Measurements from ENCODE around the gene RNF14. TPM values are rescaled to one million over a fixed set of nuclear protein-coding genes. Genes with fewer than 3 reads are reported as not detected.

RNF14 gene
- total RNA-seq, 1 experiment from 2014 or later, result 20.1 TPM

DNA sequence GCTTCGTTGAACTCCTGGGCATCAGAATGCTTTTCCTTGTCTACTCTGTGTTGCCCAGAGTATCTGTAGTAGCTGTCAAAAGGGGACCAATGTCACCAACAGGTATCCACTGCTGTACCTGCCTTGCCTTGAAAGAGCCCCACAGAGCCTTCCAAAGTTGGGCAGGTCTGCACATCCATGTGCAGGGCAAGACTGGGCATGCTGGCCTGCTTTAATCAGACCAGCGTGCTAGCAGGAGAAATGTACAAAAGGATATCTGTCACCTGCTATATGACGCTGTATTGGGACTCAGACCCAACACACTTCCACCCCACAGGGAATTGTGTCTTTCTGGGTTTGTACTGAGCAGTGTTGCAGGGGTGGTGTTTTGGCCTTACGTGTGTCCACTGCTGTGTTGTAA, 33.4 kb upstream of the RNF14 start:
- no peak for DNase-seq
- Histone ChIP-seq H2AFZ (ENCODE audit: low read length) (no peak overlapping the region), H2BK12ac (ENCODE audit: insufficient read length, low read depth, low read length) (no peak overlapping the region), H3K23me2 (ENCODE audit: insufficient read length, low read depth, low read length, poor library complexity, severe bottlenecking) (no peaks in the 10 kb centered on the region), H3K4me1 (ENCODE audit: insufficient read depth, low read length) (no peaks in the 10 kb centered on the region), H3T11ph (ENCODE audit: low read length) (no peak overlapping the region), H3K79me2 (ENCODE audit: insufficient read depth, low read length) (no peaks in the 10 kb centered on the region), H2BK15ac (ENCODE audit: low read depth, low read length) (no peak overlapping the region), H4K91ac (ENCODE audit: insufficient read length, low read depth, low read length) (no peak overlapping the region), H3K9me3 (ENCODE audit: control insufficient read depth, low read depth, low read length) (no peaks in the 10 kb centered on the region), H3K4ac (ENCODE audit: low read depth, low read length) (no peak overlapping the region), H4K5ac (ENCODE audit: insufficient read length, low read depth, low read length) (no peak overlapping the region), H3K9ac (ENCODE audit: extremely low read depth, insufficient read length, low read length) (no peak overlapping the region), H3K56ac (ENCODE audit: insufficient read length, low read depth, low read length) (no peak overlapping the region), H2AK5ac (ENCODE audit: insufficient read length, low read length) (no peak overlapping the region), H3K23ac (ENCODE audit: insufficient read length, low read depth, low read length) (no peak overlapping the region), H3K18ac (ENCODE audit: insufficient read length, low read depth, low read length) (no peak overlapping the region), H3K4me2 (ENCODE audit: insufficient read depth, insufficient read length, low read length) (no peak overlapping the region), H2BK120ac (ENCODE audit: low read depth, low read length, poor library complexity, severe bottlenecking) (no peak overlapping the region), H3K27me3 (ENCODE audit: insufficient read depth, low read length) (no peaks in the 10 kb centered on the region), H4K8ac (replicated peaks; ENCODE audit: insufficient read length, low read depth, low read length) (no peak overlapping the region), H3K79me1 (ENCODE audit: insufficient read depth, low read depth, low read length, poor library complexity, severe bottlenecking) (no peaks in the 10 kb centered on the region), H3K27ac (ENCODE audit: insufficient read length, low read depth, low read length) (no peak overlapping the region), H3K14ac (ENCODE audit: insufficient read depth, low read length) (no peak overlapping the region), H2BK5ac (ENCODE audit: insufficient read length, low read length) (no peak overlapping the region), H4K20me1 (ENCODE audit: control insufficient read depth, insufficient read depth, insufficient read length) (peaks cover 2% of the 10 kb centered on the region), H2BK20ac (ENCODE audit: low read depth, low read length, poor library complexity, severe bottlenecking) (no peak overlapping the region)
- TF ChIP-seq, protein P1, sequence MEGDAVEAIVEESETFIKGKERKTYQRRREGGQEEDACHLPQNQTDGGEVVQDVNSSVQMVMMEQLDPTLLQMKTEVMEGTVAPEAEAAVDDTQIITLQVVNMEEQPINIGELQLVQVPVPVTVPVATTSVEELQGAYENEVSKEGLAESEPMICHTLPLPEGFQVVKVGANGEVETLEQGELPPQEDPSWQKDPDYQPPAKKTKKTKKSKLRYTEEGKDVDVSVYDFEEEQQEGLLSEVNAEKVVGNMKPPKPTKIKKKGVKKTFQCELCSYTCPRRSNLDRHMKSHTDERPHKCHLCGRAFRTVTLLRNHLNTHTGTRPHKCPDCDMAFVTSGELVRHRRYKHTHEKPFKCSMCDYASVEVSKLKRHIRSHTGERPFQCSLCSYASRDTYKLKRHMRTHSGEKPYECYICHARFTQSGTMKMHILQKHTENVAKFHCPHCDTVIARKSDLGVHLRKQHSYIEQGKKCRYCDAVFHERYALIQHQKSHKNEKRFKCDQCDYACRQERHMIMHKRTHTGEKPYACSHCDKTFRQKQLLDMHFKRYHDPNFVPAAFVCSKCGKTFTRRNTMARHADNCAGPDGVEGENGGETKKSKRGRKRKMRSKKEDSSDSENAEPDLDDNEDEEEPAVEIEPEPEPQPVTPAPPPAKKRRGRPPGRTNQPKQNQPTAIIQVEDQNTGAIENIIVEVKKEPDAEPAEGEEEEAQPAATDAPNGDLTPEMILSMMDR (conservative IDR thresholded peaks at IDR 0.05), result no peak
- no peaks in the 10 kb centered on the region for H3K9me3 Mint-ChIP-seq
- H3K4me3 Mint-ChIP-seq, result no peak overlapping the region
- WGBS (ENCODE audit: extremely low coverage, insufficient read length, low lambda C conversion rate), result no CpG with 5 or more reads among the region's 4 CpGs
- H3K27ac Mint-ChIP-seq, result no peak overlapping the region
- peaks cover 18 to 74% (median 67%) of the 10 kb centered on the region in 3 experiments; a peak in 5 of 7 replicates for H3K36me3 Mint-ChIP-seq (ENCODE audit: insufficient read depth in 1 of 3, low read depth in 3 of 3)
- H3K27me3 Mint-ChIP-seq (ENCODE audit: low read depth), result no peaks in the 10 kb centered on the region
- peaks cover 0 to 1% of the 10 kb centered on the region in 2 experiments; a peak in 2 of 4 replicates for H3K4me1 Mint-ChIP-seq
